GM12878 (cell line): ENCODE data around the gene RPL18. TPM values are rescaled to one million over a fixed set of nuclear protein-coding genes. Genes with fewer than 3 reads are reported as not detected.

ENCODE experiments used
- ATAC-seq: fragments of 200-7000 bp; cut with Tn5 transposase; 3 replicates; pipeline ENCODE4 v1.9.1; 2020; ENCODE audit warnings: mild to moderate bottlenecking, moderate library complexity
- BruUV-seq: library from RNA; stranded (reverse); fragments of 400-500 nt; replicated peaks from 2 replicates; lab custom pipeline; 2021; lab: Mats Ljungman, UMichigan
- CTCF ChIA-PET: fragments of 300-600 bp; sonication (Branson Sonifier 250); formaldehyde crosslinking; extraction: SDS; loops from one replicate; lab custom pipeline; 2021; ENCODE audit warnings: inconsistent platforms; lab: Yijun Ruan, JAX
- POLR2A ChIA-PET: fragments of 350-600 bp; formaldehyde crosslinking; extraction: SDS; loops from one replicate; lab custom pipeline; 2021; ENCODE audit warnings: inconsistent platforms; lab: Charles Lee
- RAD21 ChIA-PET: fragments of 300-600 bp; sonication (Branson Sonifier 250); formaldehyde crosslinking; loops from one replicate; lab custom pipeline; 2023; ENCODE audit warnings: antibody characterized with exemption; ENCODE audit not compliant: unreplicated experiment; lab: Charles Lee
- SMC1A ChIA-PET: fragments of 300-600 bp; sonication (Branson Sonifier 250); formaldehyde crosslinking; loops from one replicate; lab custom pipeline; 2023; ENCODE audit not compliant: unreplicated experiment, uncharacterized antibody; lab: Charles Lee
- DNase-seq: peaks from one replicate; pipeline ENCODE4 v3.0.0-alpha.2; 2011; ENCODE audit warnings: low read depth, low spot score
- FAIRE-seq: peaks from 3 replicates; lab custom pipeline; 2011; peaks lifted over from hg19 to GRCh38; lab: Jason Lieb, UNC
- H2AFZ ChIP-seq: 2 replicates; pipeline ENCODE4 v1.6.0; 2011; ENCODE audit warnings: low read depth, low read length, control low read depth; ENCODE audit not compliant: control insufficient read depth
- H3K27ac ChIP-seq: 2 replicates; pipeline ENCODE4 v1.5.1; 2011; ENCODE audit warnings: control low read depth; ENCODE audit not compliant: control insufficient read depth, insufficient read depth
- H3K27me3 ChIP-seq, 2 experiments: replicated peaks in 1 of 2; 2 replicates each; pipeline versions ENCODE4 v1.6.0 to v1.6.1; 2011; ENCODE audit warnings: low read length in 1 of 2; ENCODE audit not compliant: control insufficient read depth in 2 of 2, insufficient read depth in 2 of 2
- H3K36me3 ChIP-seq, 2 experiments: 2 replicates each; pipeline ENCODE4 v1.5.1; 2011; ENCODE audit warnings: low read length in 1 of 2; ENCODE audit not compliant: control insufficient read depth in 2 of 2, insufficient read depth in 2 of 2
- H3K4me1 ChIP-seq: 2 replicates; pipeline ENCODE4 v1.6.1; 2011; ENCODE audit warnings: mild to moderate bottlenecking, low read length, moderate library complexity, mixed read lengths; ENCODE audit not compliant: control insufficient read depth, insufficient read depth
- H3K4me2 ChIP-seq: 2 replicates; pipeline ENCODE4 v1.6.0; 2011; ENCODE audit warnings: control low read depth; ENCODE audit not compliant: control insufficient read depth, insufficient read depth
- H3K4me3 ChIP-seq: fragments of 200-600 bp; sonication (generic); 2 replicates; pipeline ENCODE4 v1.5.1; 2016
- H3K79me2 ChIP-seq: 2 replicates; pipeline ENCODE4 v1.6.0; 2011; ENCODE audit warnings: low read length; ENCODE audit not compliant: control insufficient read depth, insufficient read depth
- H3K9ac ChIP-seq: 2 replicates; pipeline ENCODE4 v1.8.0; 2011; ENCODE audit warnings: low read length, control low read depth, mixed read lengths; ENCODE audit not compliant: control insufficient read depth, insufficient read depth
- H3K9me3 ChIP-seq: replicated peaks from 3 replicates; pipeline ENCODE4 v1.5.1; 2011; ENCODE audit warnings: mild to moderate bottlenecking, low read length; ENCODE audit not compliant: control insufficient read depth, insufficient read depth
- H4K20me1 ChIP-seq: 2 replicates; pipeline ENCODE4 v1.6.0; 2011; ENCODE audit not compliant: control insufficient read depth, insufficient read depth
- ATF3 ChIP-seq: IDR thresholded peaks from 2 replicates; pipeline ENCODE4 v1.6.1; 2011; ENCODE audit warnings: low read depth, mild to moderate bottlenecking, low read length, moderate library complexity, borderline replicate concordance; ENCODE audit errors: extremely low read depth
- KAT2A ChIP-seq: conservative IDR thresholded peaks from 2 replicates; pipeline ENCODE4 v1.6.1; 2011; ENCODE audit warnings: low read depth, low read length; ENCODE audit not compliant: control insufficient read depth
- MTA2 ChIP-seq: fragments of 450-650 bp; IDR thresholded peaks from 2 replicates; pipeline ENCODE4 v1.6.1; 2016; ENCODE audit warnings: low read depth, mild to moderate bottlenecking, moderate library complexity
- NFYB ChIP-seq: IDR thresholded peaks from 2 replicates; pipeline ENCODE4 v1.6.1; 2011; ENCODE audit warnings: low read depth, mild to moderate bottlenecking, low read length, improper control_type of control experiment, moderate library complexity; ENCODE audit not compliant: insufficient read depth
- PML ChIP-seq: IDR thresholded peaks from 2 replicates; pipeline ENCODE4 v1.6.1; 2012; ENCODE audit warnings: low read length, inconsistent platforms
- POLR2AphosphoS5 ChIP-seq: IDR thresholded peaks from 2 replicates; pipeline ENCODE4 v1.6.1; 2011; ENCODE audit warnings: mild to moderate bottlenecking, low read length, inconsistent platforms
- POU2F2 ChIP-seq: IDR thresholded peaks from 3 replicates; pipeline ENCODE4 v1.6.1; 2011; ENCODE audit warnings: low read depth, mild to moderate bottlenecking, low read length, borderline replicate concordance
- PRDM15 ChIP-seq: fragments of 450-650 bp; formaldehyde crosslinking; IDR thresholded peaks from 2 replicates; pipeline ENCODE4 v1.4.0; 2020; ENCODE audit warnings: mild to moderate bottlenecking, moderate library complexity
- RUNX3 ChIP-seq: IDR thresholded peaks from 2 replicates; pipeline ENCODE4 v1.6.1; 2012; ENCODE audit warnings: low read length, inconsistent platforms
- SUPT20H ChIP-seq: IDR thresholded peaks from 2 replicates; pipeline ENCODE4 v1.6.1; 2011; ENCODE audit warnings: low read depth, mild to moderate bottlenecking, low read length, moderate library complexity, borderline replicate concordance; ENCODE audit not compliant: control insufficient read depth
- TCF12 ChIP-seq: IDR thresholded peaks from 2 replicates; pipeline ENCODE4 v1.6.1; 2011; ENCODE audit warnings: low read depth, mild to moderate bottlenecking, low read length
- WRNIP1 ChIP-seq: IDR thresholded peaks from 2 replicates; pipeline ENCODE4 v1.6.1; 2011; ENCODE audit warnings: low read depth, low read length, improper control_type of control experiment, borderline replicate concordance
- ZNF207 ChIP-seq: fragments of 450-650 bp; IDR thresholded peaks from 2 replicates; pipeline ENCODE4 v1.6.1; 2014; ENCODE audit warnings: antibody characterized with exemption, mild to moderate bottlenecking, borderline replicate concordance
- in situ Hi-C: fragments of 300-500 bp; cut with MboI; formaldehyde crosslinking; loops from 9 replicates; pipeline ENCODE4 v1.14.3; 2018; ENCODE audit warnings: mixed read lengths
- intact Hi-C: fragments of 100-400 bp; cut with micrococcal nuclease; formaldehyde crosslinking; loops from one replicate; pipeline ENCODE4 v1.14.2; 2022; ENCODE audit not compliant: unreplicated experiment
- polyA plus RNA-seq, 11 experiments: library from polyadenylated mRNA; depleted of rRNA in 4 of 11; unstranded in 6 of 11; stranded (reverse) in 5 of 11; fragments of >200 nt; fragmentation: Nextera tagmentation in 4 of 11; fragmentation: Illumina TruSeq in 1 of 11; extraction: Ambion mirVana in 4 of 11; extraction: Trizol in 1 of 11; gene quantifications; 1 replicate in 1 of 11; 2 replicates in 10 of 11; pipeline versions ENCODE4 v1.2.1 to v1.2.3, GENCODE V29; 2011 to 2016; ENCODE audit warnings: inconsistent platforms in 2 of 11, missing spikeins in 2 of 11, low read depth in 1 of 11
- total RNA-seq, 4 experiments: library from RNA; depleted of rRNA in 3 of 4; stranded (reverse); fragments of >200 nt in 3 of 4; fragmentation: Illumina TruSeq in 1 of 4; extraction: Trizol in 1 of 4; gene quantifications; 2 replicates each; pipeline versions ENCODE4 v1.2.1 to v1.2.3, GENCODE V29; 2013 to 2021

The RPL18 gene
- total and polyA plus RNA-seq, 10 of the 15 experiments (the other 5 are each of a cell fraction or from before 2014, with no cell fraction given), result 393 to 4,267 (median 2,019) TPM

- TF ChIP-seq TCF12 (no peak), MTA2 (peak; percentile 38; the same call in 1 of the 2 replicates), ATF3 (no peak)
Measured at GRCh38 chr19:48633148-48634035, 14.4 kb upstream of the RPL18 start (continued).

- H2AFZ ChIP-seq, result no peak overlapping the region
- peaks cover 5% of the 10 kb centered on the region for H3K79me2 ChIP-seq
- H3K27ac ChIP-seq, result no peak overlapping the region
- CTCF ChIA-PET, result interaction anchor here (0.8 to 2.2 kb wide), 3 partner anchors 13 to 45 kb away, joined by 4 to 9 read pairs (median 6); partner anchors contain the start of genes RPL18 and SPHK2
- no peak for ATAC-seq
- RAD21 ChIA-PET, result interaction anchor here (1.6 to 3.4 kb wide), 5 partner anchors 9 to 48 kb away, joined by 4 to 16 read pairs (median 10); partner anchors contain the start of genes CA11, RPL18 and SPHK2
- no TSS peak for BruUV-seq
- POLR2A ChIA-PET, result interaction anchor here (0.7 to 3.3 kb wide), 5 partner anchors 11 to 361 kb away, joined by 3 to 62 read pairs (median 7); partner anchors contain the start of genes CA11, RPL18, RUVBL2 and SPHK2
- no peak for DNase-seq
- H3K9me3 ChIP-seq, result no peaks in the 10 kb centered on the region
- H3K27me3 ChIP-seq, result no peaks in the 10 kb centered on the region
- peak; percentile 23 for FAIRE-seq
- H3K36me3 ChIP-seq, result peaks cover 4 to 5% of the 10 kb centered on the region in 2 experiments; a peak in 3 of 4 replicates
- in situ Hi-C loops, result loop anchor here (25.0 kb wide), 1 partner anchor 1255 kb away; the partner anchor contains the start of genes AKT1S1, IL4I1 and TBC1D17
- no peaks in the 10 kb centered on the region for H4K20me1 ChIP-seq
- SMC1A ChIA-PET, result interaction anchor here (1.2 to 2.8 kb wide), 4 partner anchors 10 to 15 kb away, joined by 3 to 22 read pairs (median 9); partner anchors contain the start of genes CA11, RPL18 and SPHK2
- intact Hi-C loops, result loop anchor here (10.0 kb wide), 1 partner anchor 332 kb away; the partner anchor contains the start of gene FTL
- H3K4me3 ChIP-seq, result no peak overlapping the region
- H3K4me2 ChIP-seq, result no peak overlapping the region
- H3K9ac ChIP-seq, result no peak overlapping the region
- H3K4me1 ChIP-seq, result peaks cover 20% of the 10 kb centered on the region
- TF ChIP-seq ZNF207, result no peak
- TF ChIP-seq KAT2A, result no peak
- no peak for TF ChIP-seq PML
- no peak for TF ChIP-seq RUNX3
- no peak for TF ChIP-seq SUPT20H
- TF ChIP-seq NFYB, result no peak
- TF ChIP-seq PRDM15 (CRISPR knock-in tag), result no peak
- no peak for TF ChIP-seq POLR2AphosphoS5
- TF ChIP-seq WRNIP1, result no peak
- TF ChIP-seq POU2F2, result no peak
Measured at GRCh38 chr19:48632692-48633147, 13.7 kb upstream of the RPL18 start.
